Ascending aorta (tissue), 2 donors: ENCODE data around the gene ZCCHC9. TPM values are rescaled to one million over a fixed set of nuclear protein-coding genes. Genes with fewer than 3 reads are reported as not detected.

Experiments used
- DNase-seq, 2 donors: peaks; one replicate each; pipeline ENCODE4 v3.0.0-alpha.2; 2019; ENCODE audit warnings: low spot score in 2 of 2
- H3K27ac ChIP-seq, 2 donors: fragments of 200-600 bp; sonication (generic); one replicate each; pipeline ENCODE4 v1.5.1; 2016 to 2017; ENCODE audit warnings: mild to moderate bottlenecking in 1 of 2
- H3K27me3 ChIP-seq: fragments of 200-600 bp; sonication (generic); one replicate; pipeline ENCODE4 v1.5.1; 2017
- H3K36me3 ChIP-seq, 2 donors: fragments of 200-600 bp; sonication (generic); one replicate each; pipeline ENCODE4 v1.5.1; 2016
- H3K4me1 ChIP-seq, 2 donors: fragments of 200-600 bp; sonication (generic); one replicate each; pipeline ENCODE4 v1.5.1; 2016 to 2017; ENCODE audit warnings: mild to moderate bottlenecking in 1 of 2
- H3K4me3 ChIP-seq, 2 donors: fragments of 200-600 bp; sonication (generic); one replicate each; pipeline ENCODE4 v1.5.1; 2016 to 2017; ENCODE audit warnings: mild to moderate bottlenecking in 1 of 2
- H3K9me3 ChIP-seq, 2 donors: fragments of 200-600 bp; sonication (generic); one replicate each; pipeline ENCODE4 v1.5.1; 2016
- CTCF ChIP-seq, 3 experiments: fragments of 200-600 bp in 2 of 3; fragments of 450-650 bp in 1 of 3; sonication (generic) in 2 of 3; IDR thresholded peaks; one replicate each; pipeline ENCODE4 v1.5.1; 2016 to 2019; ENCODE audit warnings: antibody characterized with exemption in 3 of 3, mild to moderate bottlenecking in 1 of 3, moderate library complexity in 1 of 3
- intact Hi-C: fragments of 100-400 bp; cut with DNase I; formaldehyde crosslinking; loops from one replicate; pipeline ENCODE4 v1.15.1; 2023
- total RNA-seq: library from RNA; depleted of rRNA; stranded (reverse); fragments of >200 nt; gene quantifications from one replicate; pipeline ENCODE4 v1.1.0, GENCODE V29; 2016

Gene ZCCHC9
- total RNA-seq, 1 donor from 2014 or later: 10.5 TPM

- H3K27me3 ChIP-seq: no peaks in the 10 kb centered on the region
- intact Hi-C loops: no loop called here
- H3K4me1 ChIP-seq: no peaks in the 10 kb centered on the region
- TF ChIP-seq CTCF (IDR thresholded peaks at IDR 0.05): no peak
- no peak overlapping the region for H3K4me3 ChIP-seq
- DNase-seq: no peak
- H3K36me3 ChIP-seq: no peaks in the 10 kb centered on the region
- no peaks in the 10 kb centered on the region for H3K9me3 ChIP-seq
- H3K27ac ChIP-seq: no peak overlapping the region
Observed at GRCh38 chr5:81345411-81346003, 44.1 kb downstream of the ZCCHC9 start.

GRCh38 chr5:81349161-81349560 lies 47.8 kb downstream of the ZCCHC9 start:
- Histone ChIP-seq H3K27ac (no peak overlapping the region), H3K9me3 (no peaks in the 10 kb centered on the region), H3K4me1 (no peaks in the 10 kb centered on the region), H3K36me3 (no peaks in the 10 kb centered on the region), H3K4me3 (no peak overlapping the region), H3K27me3 (no peaks in the 10 kb centered on the region)
- DNase-seq: no peak
- intact Hi-C loops: no loop called here
- no peak for TF ChIP-seq CTCF (IDR thresholded peaks at IDR 0.05)

- no peak for TF ChIP-seq CTCF (IDR thresholded peaks at IDR 0.05)
- Histone ChIP-seq H3K27ac (no peak overlapping the region), H3K36me3 (no peaks in the 10 kb centered on the region), H3K27me3 (no peaks in the 10 kb centered on the region), H3K4me3 (no peak overlapping the region), H3K4me1 (no peaks in the 10 kb centered on the region), H3K9me3 (no peaks in the 10 kb centered on the region)
- intact Hi-C loops: no loop called here
- DNase-seq: no peak
Observed at GRCh38 chr5:81350507-81350906, 49.1 kb downstream of the ZCCHC9 start.

- no peak overlapping the region for H3K27ac ChIP-seq
- H3K27me3 ChIP-seq: no peaks in the 10 kb centered on the region
- TF ChIP-seq CTCF (IDR thresholded peaks at IDR 0.05): no peak
- H3K4me3 ChIP-seq: no peak overlapping the region
- no peak for DNase-seq
- H3K36me3 ChIP-seq: no peaks in the 10 kb centered on the region
- no peaks in the 10 kb centered on the region for H3K9me3 ChIP-seq
- intact Hi-C loops: no loop called here
- H3K4me1 ChIP-seq: no peaks in the 10 kb centered on the region
Observed at GRCh38 chr5:81353189-81353588, 51.8 kb downstream of the ZCCHC9 start.

GRCh38 chr5:81354093-81354492 lies 52.7 kb downstream of the ZCCHC9 start:
- Histone ChIP-seq H3K4me3 (no peak overlapping the region), H3K36me3 (no peaks in the 10 kb centered on the region), H3K27ac (no peak overlapping the region), H3K4me1 (no peaks in the 10 kb centered on the region), H3K27me3 (no peaks in the 10 kb centered on the region), H3K9me3 (no peaks in the 10 kb centered on the region)
- DNase-seq: no peak
- TF ChIP-seq CTCF (IDR thresholded peaks at IDR 0.05): no peak
- intact Hi-C loops: no loop called here
